Spleen (tissue), 11 donors: ENCODE results near the gene HDAC9. TPM values are rescaled to one million over a fixed set of nuclear protein-coding genes. Genes with fewer than 3 reads are reported as not detected.

Source experiments
- DNase-seq: peaks from one replicate; pipeline ENCODE4 v3.0.0-alpha.2; 2020
- H3K27ac ChIP-seq, 8 donors: fragments of 200-600 bp; sonication (generic) in 7 of 8; 1 replicate in 4 of 8; 2 replicates in 4 of 8; pipeline versions ENCODE4 v1.5.0 to v1.8.0; 2016 to 2021; ENCODE audit warnings: inconsistent platforms in 4 of 8, mild to moderate bottlenecking in 4 of 8, moderate library complexity in 1 of 8
- H3K27me3 ChIP-seq, 7 donors: fragments of 200-600 bp; sonication (generic) in 6 of 7; replicated peaks in 1 of 7; 1 replicate in 4 of 7; 2 replicates in 3 of 7; pipeline versions ENCODE4 v1.5.0 to v1.8.0; 2016 to 2021; ENCODE audit warnings: inconsistent platforms in 3 of 7, mild to moderate bottlenecking in 1 of 7
- H3K36me3 ChIP-seq, 6 donors: fragments of 200-600 bp; sonication (generic) in 5 of 6; 1 replicate in 4 of 6; 2 replicates in 2 of 6; pipeline versions ENCODE4 v1.5.0 to v1.8.0; 2016 to 2021; ENCODE audit warnings: inconsistent platforms in 2 of 6
- H3K4me1 ChIP-seq, 6 donors: fragments of 200-600 bp; sonication (generic) in 5 of 6; 1 replicate in 3 of 6; 2 replicates in 3 of 6; pipeline versions ENCODE4 v1.5.0 to v1.8.0; 2016 to 2021; ENCODE audit warnings: inconsistent platforms in 3 of 6
- H3K4me3 ChIP-seq, 8 donors: fragments of 200-600 bp; sonication (generic) in 7 of 8; 1 replicate in 4 of 8; 2 replicates in 4 of 8; pipeline versions ENCODE4 v1.5.0 to v1.8.0; 2016 to 2021; ENCODE audit warnings: inconsistent platforms in 4 of 8, mild to moderate bottlenecking in 4 of 8, moderate library complexity in 2 of 8
- H3K9me3 ChIP-seq, 8 donors: fragments of 200-600 bp; sonication (generic) in 7 of 8; 1 replicate in 4 of 8; 2 replicates in 4 of 8; pipeline versions ENCODE4 v1.5.0 to v1.8.0; 2016 to 2021; ENCODE audit warnings: inconsistent platforms in 4 of 8
- POLR2A ChIP-seq, 3 donors: fragments of 450-650 bp; IDR thresholded peaks; one replicate each; pipeline ENCODE4 v1.5.1; 2017; ENCODE audit warnings: antibody characterized with exemption in 3 of 3, mild to moderate bottlenecking in 1 of 3
- POLR2AphosphoS5 ChIP-seq, 3 donors: sonication (generic); formaldehyde crosslinking; IDR thresholded peaks; one replicate each; pipeline ENCODE4 v1.5.1; 2017; ENCODE audit warnings: antibody characterized with exemption in 3 of 3
- WGBS, 5 donors: extraction: QIAGEN DNeasy Blood & Tissue Kit in 3 of 5; methylation state at CpG; one replicate each; pipeline versions ENCODE4 v1.1.5 to v1.1.7; 2013 to 2018; 5-methylcytosine and 5-hydroxymethylcytosine counted together
- intact Hi-C: fragments of 100-400 bp; cut with DNase I; formaldehyde crosslinking; loops from one replicate; pipeline ENCODE4 v1.15.0; 2023; ENCODE audit warnings: low total_unique reads
- polyA plus RNA-seq, 3 donors: library from polyadenylated mRNA; stranded (reverse); fragments of 200-250 nt; gene quantifications; one replicate each; pipeline ENCODE4 v1.2.1, GENCODE V29; 2013
- total RNA-seq, 7 donors: library from RNA; depleted of rRNA in 3 of 7; stranded (reverse); fragments of >200 nt in 3 of 7; fragmentation: NEBNext Ultra II Directional in 4 of 7; extraction: Animal tissue kit (Norgen Biotek cat#: 25700) in 4 of 7; gene quantifications; one replicate each; pipeline versions ENCODE4 v1.1.0 to v1.2.1, GENCODE V29; 2016 to 2021
- TF ChIP-seq, protein P1 (sequence below), 11 experiments: fragments of 200-600 bp in 7 of 11; fragments of 450-650 bp in 4 of 11; sonication (generic) in 4 of 11; IDR thresholded peaks in 8 of 11; conservative IDR thresholded peaks in 3 of 11; 1 replicate in 7 of 11; 2 replicates in 4 of 11; pipeline versions ENCODE4 v1.4.0 to v1.8.0; 2016 to 2021; ENCODE audit warnings: antibody characterized with exemption in 11 of 11, inconsistent platforms in 4 of 11, mild to moderate bottlenecking in 1 of 11
- donor health status: healthy with polysubstance abuse.
- donor health status: DM: no; HTN: no; CAD: no; lungs with moderate emphysema.
- donor health status: DM: no; HTN: no; CAD: no.
- donor health status: Bipolar disorder and iron deficiency.
- donor health status: healthy.
- donor health status: DM: no; HTN: no; CAD: no.
- donor health status: DM: yes; HTN: yes; CAD: no.

HDAC9 gene
- total and polyA plus RNA-seq, 10 donors = 15.9 to 100 (median 66.1) TPM

GRCh38 chr7:18693816-18694215, 198.3 kb downstream of the HDAC9 start:
- 56 to 84% (median 76%) methylated on average over 2 of the region's 2 CpGs for WGBS, 5 donors
- Histone ChIP-seq H3K36me3 (no peaks in the 10 kb centered on the region), H3K27me3 (no peaks in the 10 kb centered on the region), H3K4me1 (peaks cover 0 to 4% (median 0%) of the 10 kb centered on the region in 6 donors), H3K27ac (no peak overlapping the region), H3K9me3 (no peaks in the 10 kb centered on the region), H3K4me3 (no peak overlapping the region)
- DNase-seq = no peak
- intact Hi-C loops = no loop called here
- TF ChIP-seq POLR2A (IDR thresholded peaks at IDR 0.05) (no peak), POLR2AphosphoS5 (IDR thresholded peaks at IDR 0.05) (no peak)
- TF ChIP-seq, protein P1, sequence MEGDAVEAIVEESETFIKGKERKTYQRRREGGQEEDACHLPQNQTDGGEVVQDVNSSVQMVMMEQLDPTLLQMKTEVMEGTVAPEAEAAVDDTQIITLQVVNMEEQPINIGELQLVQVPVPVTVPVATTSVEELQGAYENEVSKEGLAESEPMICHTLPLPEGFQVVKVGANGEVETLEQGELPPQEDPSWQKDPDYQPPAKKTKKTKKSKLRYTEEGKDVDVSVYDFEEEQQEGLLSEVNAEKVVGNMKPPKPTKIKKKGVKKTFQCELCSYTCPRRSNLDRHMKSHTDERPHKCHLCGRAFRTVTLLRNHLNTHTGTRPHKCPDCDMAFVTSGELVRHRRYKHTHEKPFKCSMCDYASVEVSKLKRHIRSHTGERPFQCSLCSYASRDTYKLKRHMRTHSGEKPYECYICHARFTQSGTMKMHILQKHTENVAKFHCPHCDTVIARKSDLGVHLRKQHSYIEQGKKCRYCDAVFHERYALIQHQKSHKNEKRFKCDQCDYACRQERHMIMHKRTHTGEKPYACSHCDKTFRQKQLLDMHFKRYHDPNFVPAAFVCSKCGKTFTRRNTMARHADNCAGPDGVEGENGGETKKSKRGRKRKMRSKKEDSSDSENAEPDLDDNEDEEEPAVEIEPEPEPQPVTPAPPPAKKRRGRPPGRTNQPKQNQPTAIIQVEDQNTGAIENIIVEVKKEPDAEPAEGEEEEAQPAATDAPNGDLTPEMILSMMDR (IDR thresholded peaks at IDR 0.05 in 8 of 11, conservative IDR thresholded peaks at IDR 0.05 in 3 of 11) = no peak

GRCh38 chr7:18694484-18694883, 198.9 kb downstream of the HDAC9 start:
- H3K27ac ChIP-seq = no peak overlapping the region
- H3K27me3 ChIP-seq = no peaks in the 10 kb centered on the region
- WGBS, 5 donors = 87 to 95% (median 92%) methylated on average over 3 of the region's 3 CpGs
- H3K9me3 ChIP-seq = no peaks in the 10 kb centered on the region
- peaks cover 0 to 4% (median 0%) of the 10 kb centered on the region in 6 donors for H3K4me1 ChIP-seq
- no peak for DNase-seq
- no peaks in the 10 kb centered on the region for H3K36me3 ChIP-seq
- no peak overlapping the region for H3K4me3 ChIP-seq
- intact Hi-C loops = no loop called here
- no peak for TF ChIP-seq POLR2AphosphoS5 (IDR thresholded peaks at IDR 0.05)
- TF ChIP-seq, protein P1 (IDR thresholded peaks at IDR 0.05 in 8 of 11, conservative IDR thresholded peaks at IDR 0.05 in 3 of 11) = no peak
- no peak for TF ChIP-seq POLR2A (IDR thresholded peaks at IDR 0.05)

DNA sequence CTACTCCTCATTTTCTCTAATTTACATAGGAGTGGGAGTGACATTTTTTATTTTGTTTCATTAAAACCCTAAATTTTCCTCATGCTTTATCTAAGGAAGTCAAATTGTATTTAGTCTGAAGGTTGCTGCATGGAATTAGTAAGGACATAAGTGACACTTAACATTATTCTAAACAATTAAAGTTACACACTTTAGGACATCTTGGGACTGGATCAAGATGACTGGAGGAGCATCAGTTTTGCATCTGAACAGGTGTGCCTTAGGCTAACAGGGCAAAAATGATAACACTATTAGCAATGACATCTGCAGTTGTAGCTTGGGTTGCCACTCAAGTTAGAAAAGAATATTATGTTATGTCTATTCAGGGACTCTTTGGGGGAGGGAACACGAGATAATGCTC, 199.4 kb downstream of the HDAC9 start:
- Histone ChIP-seq H3K27ac (no peak overlapping the region), H3K4me1 (peaks cover 0 to 4% (median 0%) of the 10 kb centered on the region in 6 donors), H3K4me3 (no peak overlapping the region), H3K9me3 (no peaks in the 10 kb centered on the region), H3K36me3 (no peaks in the 10 kb centered on the region), H3K27me3 (no peaks in the 10 kb centered on the region)
- DNase-seq = no peak
- TF ChIP-seq POLR2AphosphoS5 (IDR thresholded peaks at IDR 0.05) (no peak), POLR2A (IDR thresholded peaks at IDR 0.05) (no peak)
- intact Hi-C loops = no loop called here
- WGBS, 5 donors = 44 to 91% (median 80%) methylated on average over 1 of the region's 1 CpG

DNA sequence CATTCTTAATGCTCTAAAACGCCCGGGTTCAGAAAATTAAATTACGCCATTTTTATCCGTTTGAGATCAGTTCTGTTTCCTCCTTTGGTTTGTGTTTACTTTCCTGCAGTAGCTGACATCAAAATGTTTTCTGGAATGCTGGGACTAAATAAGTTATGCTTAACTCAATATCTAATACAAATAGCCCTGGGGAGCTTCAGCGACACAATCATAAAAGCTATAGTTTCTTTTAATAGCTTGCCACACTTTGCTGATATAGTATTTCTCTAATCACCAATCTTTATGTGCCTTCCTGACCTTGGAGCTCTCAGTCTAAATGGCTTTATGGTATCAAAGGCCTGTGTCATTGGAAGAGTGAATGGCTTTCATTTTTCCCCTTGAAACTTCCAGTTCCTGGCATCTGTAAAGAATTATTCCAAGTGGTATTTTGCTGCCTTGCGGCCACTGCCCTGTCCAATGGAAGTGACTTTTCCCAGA, 202.7 kb downstream of the HDAC9 start:
- TF ChIP-seq POLR2AphosphoS5 (IDR thresholded peaks at IDR 0.05) = no peak
- TF ChIP-seq, protein P1 (IDR thresholded peaks at IDR 0.05 in 8 of 11, conservative IDR thresholded peaks at IDR 0.05 in 3 of 11) = no peak
- no peak for TF ChIP-seq POLR2A (IDR thresholded peaks at IDR 0.05)
- Histone ChIP-seq H3K9me3 (no peaks in the 10 kb centered on the region), H3K4me3 (no peak overlapping the region), H3K27me3 (no peaks in the 10 kb centered on the region), H3K36me3 (no peaks in the 10 kb centered on the region), H3K4me1 (peaks cover 0 to 2% (median 0%) of the 10 kb centered on the region in 6 donors), H3K27ac (no peak overlapping the region)
- WGBS, 5 donors = 85 to 95% (median 92%) methylated on average over 6 of the region's 6 CpGs
- DNase-seq = no peak
- intact Hi-C loops = no loop called here

- Histone ChIP-seq H3K4me1 (no peaks in the 10 kb centered on the region), H3K27me3 (no peaks in the 10 kb centered on the region), H3K27ac (no peak overlapping the region), H3K9me3 (no peaks in the 10 kb centered on the region), H3K36me3 (no peaks in the 10 kb centered on the region), H3K4me3 (no peak overlapping the region)
- TF ChIP-seq POLR2AphosphoS5 (IDR thresholded peaks at IDR 0.05) = no peak
- TF ChIP-seq POLR2A (IDR thresholded peaks at IDR 0.05) = no peak
- TF ChIP-seq, protein P1 (IDR thresholded peaks at IDR 0.05 in 8 of 11, conservative IDR thresholded peaks at IDR 0.05 in 3 of 11) = no peak
- intact Hi-C loops = no loop called here
- no peak for DNase-seq
- 82 to 92% (median 90%) methylated on average over 7 of the region's 7 CpGs for WGBS, 5 donors
Observed at GRCh38 chr7:18700147-18700546, 204.6 kb downstream of the HDAC9 start.
